Neural cell (in vitro differentiated cells): ENCODE measurements around the gene IGLL5. TPM values are rescaled to one million over a fixed set of nuclear protein-coding genes. Genes with fewer than 3 reads are reported as not detected.
"Not testable (repeated sequence)": the region's sequence is repeated elsewhere in the genome, so short reads cannot be mapped to it uniquely, and the experiment has no call there.

ENCODE experiments used
- H2AFZ ChIP-seq: fragments of 200-600, 300-800 bp; sonication (generic), shearing (Covaris generic); 2 replicates; pipeline ENCODE4 v1.6.0; 2014; ENCODE audit warnings: low read depth, mild to moderate bottlenecking, antibody characterized with exemption, low read length, moderate library complexity
- H3F3A ChIP-seq: fragments of 200-600 bp; shearing (Covaris generic); 2 replicates; pipeline ENCODE4 v1.6.1; 2016; ENCODE audit warnings: mild to moderate bottlenecking, moderate library complexity, mixed read lengths, antibody characterized with exemption, low read length; ENCODE audit not compliant: insufficient read depth, poor library complexity, severe bottlenecking
- H3K27ac ChIP-seq: fragments of 200-600, 300-800 bp; sonication (generic), shearing (Covaris generic); 2 replicates; pipeline ENCODE4 v1.5.1; 2014; ENCODE audit warnings: mild to moderate bottlenecking, low read length, moderate library complexity
- H3K27me3 ChIP-seq: fragments of 300-800, 200-600 bp; sonication (generic), shearing (Covaris generic); 2 replicates; pipeline ENCODE4 v1.6.0; 2014; ENCODE audit warnings: mild to moderate bottlenecking, low read depth, low read length, moderate library complexity; ENCODE audit not compliant: insufficient read depth
- H3K36me3 ChIP-seq: fragments of 300-800, 200-600 bp; sonication (generic), shearing (Covaris generic); 2 replicates; pipeline ENCODE4 v1.5.1; 2014; ENCODE audit warnings: mild to moderate bottlenecking, antibody characterized with exemption, low read length, moderate library complexity; ENCODE audit not compliant: insufficient read depth
- H3K4me2 ChIP-seq: fragments of 300-800, 200-600 bp; sonication (generic), shearing (Covaris generic); 2 replicates; pipeline ENCODE4 v1.6.0; 2014; ENCODE audit warnings: mild to moderate bottlenecking, low read length
- H3K4me3 ChIP-seq: fragments of 300-800, 200-600 bp; sonication (generic), shearing (Covaris generic); 2 replicates; pipeline ENCODE4 v1.5.1; 2014; ENCODE audit warnings: mild to moderate bottlenecking, low read length, moderate library complexity
- H3K79me2 ChIP-seq: fragments of 200-600 bp; shearing (Covaris generic); replicated peaks from 2 replicates; pipeline ENCODE4 v1.6.0; 2014; ENCODE audit warnings: mild to moderate bottlenecking, low read length, moderate library complexity; ENCODE audit not compliant: insufficient read depth
- H3K9ac ChIP-seq: fragments of 300-800, 200-600 bp; sonication (generic), shearing (Covaris generic); 2 replicates; pipeline ENCODE4 v1.6.1; 2016; ENCODE audit warnings: mild to moderate bottlenecking, low read length, mixed read lengths
- H3K9me2 ChIP-seq: fragments of 200-600 bp; shearing (Covaris generic); 2 replicates; pipeline ENCODE4 v1.6.1; 2016; ENCODE audit warnings: mild to moderate bottlenecking, low read length, mixed read lengths; ENCODE audit not compliant: insufficient read depth
- H3K9me3 ChIP-seq: fragments of 200-600, 300-800 bp; sonication (generic), shearing (Covaris generic); 2 replicates; pipeline ENCODE4 v1.6.1; 2016; ENCODE audit warnings: mild to moderate bottlenecking, mixed run types, low read length, moderate library complexity, mixed read lengths
- H4K20me1 ChIP-seq: fragments of 200-600 bp; shearing (Covaris generic); 2 replicates; pipeline ENCODE4 v1.6.1; 2016; ENCODE audit warnings: mild to moderate bottlenecking, mixed run types; ENCODE audit not compliant: insufficient read depth
- EP300 ChIP-seq: fragments of 450-650 bp; conservative IDR thresholded peaks from 2 replicates; pipeline ENCODE4 v1.6.1; 2014; ENCODE audit warnings: antibody characterized with exemption, mild to moderate bottlenecking, moderate library complexity; ENCODE audit not compliant: poor library complexity, severe bottlenecking
- EZH2 ChIP-seq: fragments of 200-600, 300-800 bp; shearing (Covaris generic), sonication (generic); IDR thresholded peaks from 2 replicates; pipeline ENCODE4 v1.6.1; 2014; ENCODE audit warnings: antibody characterized with exemption, low read length, borderline replicate concordance, mild to moderate bottlenecking; ENCODE audit not compliant: insufficient read depth, poor library complexity, severe bottlenecking
- MXI1 ChIP-seq: fragments of 450-650 bp; conservative IDR thresholded peaks from 2 replicates; pipeline ENCODE4 v1.6.1; 2014; ENCODE audit warnings: antibody characterized with exemption, mild to moderate bottlenecking; ENCODE audit not compliant: poor library complexity, severe bottlenecking
- POLR2AphosphoS5 ChIP-seq: IDR thresholded peaks from 2 replicates; pipeline ENCODE4 v1.6.1; 2012
- RAD21 ChIP-seq: fragments of 450-650 bp; conservative IDR thresholded peaks from 2 replicates; pipeline ENCODE4 v1.6.1; 2014; ENCODE audit warnings: antibody characterized with exemption, mild to moderate bottlenecking, moderate library complexity
- SMC3 ChIP-seq: fragments of 450-650 bp; conservative IDR thresholded peaks from 2 replicates; pipeline ENCODE4 v1.6.1; 2014; ENCODE audit warnings: antibody characterized with exemption, mild to moderate bottlenecking, moderate library complexity; ENCODE audit not compliant: poor library complexity
- TAF1 ChIP-seq: IDR thresholded peaks from 2 replicates; pipeline ENCODE4 v1.6.1; 2012; ENCODE audit warnings: low read depth
- polyA plus RNA-seq: library from polyadenylated mRNA; depleted of rRNA; stranded (reverse); fragments of >200 nt; gene quantifications from 2 replicates; pipeline ENCODE4 v1.2.3, GENCODE V29; 2014
- TF ChIP-seq, protein P1 (sequence below): fragments of 450-650 bp; IDR thresholded peaks from 2 replicates; pipeline ENCODE4 v1.5.1; 2014; ENCODE audit warnings: antibody characterized with exemption, mild to moderate bottlenecking, moderate library complexity; ENCODE audit not compliant: poor library complexity, severe bottlenecking
- TF ChIP-seq, protein P2 (sequence below): IDR thresholded peaks from 2 replicates; pipeline ENCODE4 v1.6.1; 2012; ENCODE audit warnings: borderline replicate concordance

Gene IGLL5
- polyA plus RNA-seq, 1 donor from 2014 or later = 0.19 TPM

DNA sequence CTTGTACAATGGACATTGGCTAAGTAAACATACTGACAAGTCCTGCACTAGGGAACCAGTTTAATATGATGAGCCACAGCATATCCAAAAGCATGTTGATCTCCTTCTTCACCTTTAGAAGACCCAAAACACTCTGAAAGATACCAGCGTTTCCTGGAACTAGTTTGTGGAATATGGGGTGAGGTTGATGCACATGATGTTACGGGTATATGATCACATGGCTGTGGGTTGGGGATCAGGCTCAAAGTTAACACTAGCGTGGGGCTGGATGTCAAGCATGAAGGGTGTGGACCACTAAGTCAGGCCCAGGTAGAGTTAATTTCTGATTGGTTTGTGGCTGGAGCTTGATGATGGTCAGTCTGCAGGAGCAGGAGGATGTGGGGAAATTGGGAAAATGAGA, 9.0 kb downstream of the IGLL5 start:
- no peak overlapping the region for H2AFZ ChIP-seq
- H3K9me2 ChIP-seq = no peaks in the 10 kb centered on the region
- H3K36me3 ChIP-seq = no peaks in the 10 kb centered on the region
- H3F3A ChIP-seq = no peaks in the 10 kb centered on the region
- no peaks in the 10 kb centered on the region for H3K27me3 ChIP-seq
- H3K4me2 ChIP-seq = no peak overlapping the region
- TF ChIP-seq TAF1 (no peak), MXI1 (no peak), SMC3 (no peak)
- no peaks in the 10 kb centered on the region for H3K79me2 ChIP-seq
- H4K20me1 ChIP-seq = no peaks in the 10 kb centered on the region
- no peak overlapping the region for H3K4me3 ChIP-seq
- no peaks in the 10 kb centered on the region for H3K9me3 ChIP-seq
- H3K9ac ChIP-seq = no peak overlapping the region
- H3K27ac ChIP-seq = no peak overlapping the region

DNA sequence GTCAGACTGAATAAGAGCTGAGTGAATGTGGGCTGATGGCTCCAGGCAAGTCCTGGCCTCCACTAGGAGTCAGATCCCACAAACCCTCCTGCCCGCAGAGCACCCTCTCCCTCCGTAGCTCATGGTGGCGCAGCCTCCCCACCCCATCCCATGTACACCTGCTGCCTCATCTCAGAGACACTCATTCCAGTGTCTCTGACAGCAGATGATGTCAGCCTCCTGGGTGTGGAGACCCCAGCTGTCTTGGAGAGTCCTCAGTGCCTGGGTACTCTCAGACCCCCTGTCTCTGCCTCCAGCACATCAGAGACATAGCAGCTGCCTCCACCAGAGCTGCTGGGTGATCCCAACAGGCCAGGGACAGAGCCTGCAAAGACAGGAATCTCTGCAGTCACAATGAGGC, 9.5 kb downstream of the IGLL5 start:
- no peak overlapping the region for H3K4me3 ChIP-seq
- no peaks in the 10 kb centered on the region for H3K79me2 ChIP-seq
- no peak for TF ChIP-seq EZH2
- TF ChIP-seq, protein P1, sequence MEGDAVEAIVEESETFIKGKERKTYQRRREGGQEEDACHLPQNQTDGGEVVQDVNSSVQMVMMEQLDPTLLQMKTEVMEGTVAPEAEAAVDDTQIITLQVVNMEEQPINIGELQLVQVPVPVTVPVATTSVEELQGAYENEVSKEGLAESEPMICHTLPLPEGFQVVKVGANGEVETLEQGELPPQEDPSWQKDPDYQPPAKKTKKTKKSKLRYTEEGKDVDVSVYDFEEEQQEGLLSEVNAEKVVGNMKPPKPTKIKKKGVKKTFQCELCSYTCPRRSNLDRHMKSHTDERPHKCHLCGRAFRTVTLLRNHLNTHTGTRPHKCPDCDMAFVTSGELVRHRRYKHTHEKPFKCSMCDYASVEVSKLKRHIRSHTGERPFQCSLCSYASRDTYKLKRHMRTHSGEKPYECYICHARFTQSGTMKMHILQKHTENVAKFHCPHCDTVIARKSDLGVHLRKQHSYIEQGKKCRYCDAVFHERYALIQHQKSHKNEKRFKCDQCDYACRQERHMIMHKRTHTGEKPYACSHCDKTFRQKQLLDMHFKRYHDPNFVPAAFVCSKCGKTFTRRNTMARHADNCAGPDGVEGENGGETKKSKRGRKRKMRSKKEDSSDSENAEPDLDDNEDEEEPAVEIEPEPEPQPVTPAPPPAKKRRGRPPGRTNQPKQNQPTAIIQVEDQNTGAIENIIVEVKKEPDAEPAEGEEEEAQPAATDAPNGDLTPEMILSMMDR = no peak
- TF ChIP-seq, protein P2, sequence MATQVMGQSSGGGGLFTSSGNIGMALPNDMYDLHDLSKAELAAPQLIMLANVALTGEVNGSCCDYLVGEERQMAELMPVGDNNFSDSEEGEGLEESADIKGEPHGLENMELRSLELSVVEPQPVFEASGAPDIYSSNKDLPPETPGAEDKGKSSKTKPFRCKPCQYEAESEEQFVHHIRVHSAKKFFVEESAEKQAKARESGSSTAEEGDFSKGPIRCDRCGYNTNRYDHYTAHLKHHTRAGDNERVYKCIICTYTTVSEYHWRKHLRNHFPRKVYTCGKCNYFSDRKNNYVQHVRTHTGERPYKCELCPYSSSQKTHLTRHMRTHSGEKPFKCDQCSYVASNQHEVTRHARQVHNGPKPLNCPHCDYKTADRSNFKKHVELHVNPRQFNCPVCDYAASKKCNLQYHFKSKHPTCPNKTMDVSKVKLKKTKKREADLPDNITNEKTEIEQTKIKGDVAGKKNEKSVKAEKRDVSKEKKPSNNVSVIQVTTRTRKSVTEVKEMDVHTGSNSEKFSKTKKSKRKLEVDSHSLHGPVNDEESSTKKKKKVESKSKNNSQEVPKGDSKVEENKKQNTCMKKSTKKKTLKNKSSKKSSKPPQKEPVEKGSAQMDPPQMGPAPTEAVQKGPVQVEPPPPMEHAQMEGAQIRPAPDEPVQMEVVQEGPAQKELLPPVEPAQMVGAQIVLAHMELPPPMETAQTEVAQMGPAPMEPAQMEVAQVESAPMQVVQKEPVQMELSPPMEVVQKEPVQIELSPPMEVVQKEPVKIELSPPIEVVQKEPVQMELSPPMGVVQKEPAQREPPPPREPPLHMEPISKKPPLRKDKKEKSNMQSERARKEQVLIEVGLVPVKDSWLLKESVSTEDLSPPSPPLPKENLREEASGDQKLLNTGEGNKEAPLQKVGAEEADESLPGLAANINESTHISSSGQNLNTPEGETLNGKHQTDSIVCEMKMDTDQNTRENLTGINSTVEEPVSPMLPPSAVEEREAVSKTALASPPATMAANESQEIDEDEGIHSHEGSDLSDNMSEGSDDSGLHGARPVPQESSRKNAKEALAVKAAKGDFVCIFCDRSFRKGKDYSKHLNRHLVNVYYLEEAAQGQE = no peak
- TF ChIP-seq RAD21 = no peak
- no peak for TF ChIP-seq SMC3
- no peak for TF ChIP-seq MXI1
- no peak for TF ChIP-seq EP300
- no peak for TF ChIP-seq POLR2AphosphoS5
- TF ChIP-seq TAF1 = no peak
- H3K4me2 ChIP-seq = no peak overlapping the region
- no peaks in the 10 kb centered on the region for H3K9me3 ChIP-seq
- H3K27ac ChIP-seq = no peak overlapping the region
- no peaks in the 10 kb centered on the region for H3K9me2 ChIP-seq
- H3K27me3 ChIP-seq = no peaks in the 10 kb centered on the region
- no peaks in the 10 kb centered on the region for H3F3A ChIP-seq
- H2AFZ ChIP-seq = no peak overlapping the region
- no peak overlapping the region for H3K9ac ChIP-seq
- no peaks in the 10 kb centered on the region for H4K20me1 ChIP-seq
- no peaks in the 10 kb centered on the region for H3K36me3 ChIP-seq

DNA sequence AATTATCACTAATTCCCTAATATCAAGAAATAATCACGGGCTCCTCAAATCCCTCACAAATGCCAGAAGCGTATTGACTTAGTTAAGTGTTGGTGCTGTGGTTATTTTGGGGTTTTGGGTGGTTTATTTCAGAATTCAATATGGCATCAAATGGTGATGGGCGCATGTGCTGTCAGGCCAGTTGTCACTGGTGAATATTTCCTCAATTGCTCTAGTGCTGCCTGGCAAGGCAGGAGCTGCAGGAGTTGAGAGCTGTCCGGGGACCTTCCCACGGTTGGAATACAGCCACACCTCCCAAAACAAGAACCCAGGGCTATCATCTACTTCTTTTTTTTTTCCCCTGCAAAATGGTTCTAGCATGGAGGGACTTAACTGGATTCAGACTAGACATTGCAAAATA, 10.3 kb downstream of the IGLL5 start:
- Histone ChIP-seq H2AFZ (no peak overlapping the region), H3K9me3 (no peaks in the 10 kb centered on the region), H3K27me3 (no peaks in the 10 kb centered on the region), H3K4me2 (no peak overlapping the region), H4K20me1 (no peaks in the 10 kb centered on the region), H3K27ac (no peak overlapping the region), H3F3A (no peaks in the 10 kb centered on the region), H3K9me2 (no peaks in the 10 kb centered on the region), H3K79me2 (no peaks in the 10 kb centered on the region), H3K9ac (no peak overlapping the region), H3K36me3 (no peaks in the 10 kb centered on the region), H3K4me3 (no peak overlapping the region)
- TF ChIP-seq EP300 = no peak

DNA sequence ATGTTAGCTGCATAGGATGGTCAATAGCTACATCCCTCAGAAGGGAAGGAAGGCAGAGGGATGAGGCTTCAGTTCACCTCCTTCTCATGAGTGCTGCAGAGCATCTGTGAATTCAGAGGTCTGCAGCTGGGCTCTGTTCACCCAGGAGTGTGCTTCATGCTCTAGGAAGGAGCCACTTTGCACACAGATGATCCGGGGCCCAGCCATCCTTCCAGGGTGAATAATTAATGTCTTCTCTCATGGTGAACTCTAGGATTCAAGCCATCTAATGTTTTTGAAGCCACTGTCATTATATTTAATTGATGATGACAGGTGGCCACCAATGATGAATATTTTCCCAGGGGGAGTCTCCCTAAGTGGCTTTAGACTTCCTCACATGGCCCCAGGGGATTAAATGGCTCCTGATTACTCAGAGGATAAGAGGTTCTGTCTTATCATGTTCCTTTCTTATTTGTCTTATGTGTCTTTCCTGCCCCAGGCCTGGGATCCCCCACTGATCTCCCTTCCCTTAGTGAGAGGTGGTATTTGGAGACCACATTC, 10.9 kb downstream of the IGLL5 start:
- H3K4me3 ChIP-seq, H4K20me1 ChIP-seq, H3K4me2 ChIP-seq, H3K79me2 ChIP-seq, H3K36me3 ChIP-seq, H3K27ac ChIP-seq, H3K9me2 ChIP-seq, H3F3A ChIP-seq, H3K27me3 ChIP-seq, H3K9me3 ChIP-seq, H2AFZ ChIP-seq, H3K9ac ChIP-seq: not testable (repeated sequence)

DNA sequence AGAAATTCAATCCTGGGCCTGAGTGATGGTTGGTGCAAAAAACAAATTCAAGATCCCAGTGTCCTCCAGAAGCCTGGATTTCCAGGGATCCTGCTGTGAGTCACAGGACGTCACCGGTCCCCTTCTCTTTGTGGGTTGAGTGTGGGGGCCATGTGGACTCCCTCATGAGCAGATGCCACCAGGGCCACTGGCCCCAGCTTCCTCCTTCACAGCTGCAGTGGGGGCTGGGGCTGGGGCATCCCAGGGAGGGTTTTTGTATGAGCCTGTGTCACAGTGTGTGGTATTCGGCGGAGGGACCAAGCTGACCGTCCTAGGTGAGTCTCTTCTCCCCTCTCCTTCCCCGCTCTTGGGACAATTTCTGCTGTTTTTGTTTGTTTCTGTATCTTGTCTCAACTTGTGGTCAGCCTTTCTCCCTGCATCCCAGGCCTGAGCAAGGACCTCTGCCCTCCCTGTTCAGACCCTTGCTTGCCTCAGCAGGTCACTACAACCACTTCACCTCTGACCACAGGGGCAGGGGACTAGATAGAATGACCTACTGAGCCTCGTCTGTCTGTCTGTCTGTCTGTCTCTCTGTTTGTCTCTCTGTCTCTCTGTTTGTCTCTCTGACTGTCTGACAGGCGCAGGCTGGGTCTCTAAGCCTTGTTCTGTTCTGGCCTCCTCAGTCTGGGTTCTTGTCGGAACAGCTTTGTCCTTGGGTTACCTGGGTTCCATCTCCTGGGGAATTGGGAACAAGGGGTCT, 11.9 kb downstream of the IGLL5 start:
- H2AFZ ChIP-seq, H3K36me3 ChIP-seq, H3K4me3 ChIP-seq, H3K9ac ChIP-seq, H3K27ac ChIP-seq, H3K9me2 ChIP-seq, H3K27me3 ChIP-seq, H3K4me2 ChIP-seq, H4K20me1 ChIP-seq, H3F3A ChIP-seq, H3K79me2 ChIP-seq, H3K9me3 ChIP-seq: not testable (repeated sequence)
